GM19238 (cell line): ENCODE data around the gene PLCG1.

Source experiments
- DNase-seq: peaks from one replicate; pipeline ENCODE4 v3.0.0; 2011; ENCODE audit warnings: low spot score; ENCODE audit not compliant: insufficient read length

The PLCG1 gene

GRCh38 chr20:41142245-41142644 lies 4.9 kb downstream of the PLCG1 start:
- DNase-seq: no peak

GRCh38 chr20:41142919-41143318 lies 5.6 kb downstream of the PLCG1 start:
- no peak for DNase-seq

GRCh38 chr20:41143354-41143753 lies 6.0 kb downstream of the PLCG1 start:
- DNase-seq: no peak

- no peak for DNase-seq
Observed at GRCh38 chr20:41145317-41145716, 8.0 kb downstream of the PLCG1 start.

GRCh38 chr20:41145821-41146620 lies 8.7 kb downstream of the PLCG1 start:
- DNase-seq: no peak

GRCh38 chr20:41147767-41148191 lies 10.4 kb downstream of the PLCG1 start:
- no peak for DNase-seq

- DNase-seq: no peak
Observed at GRCh38 chr20:41148942-41149341, 11.6 kb downstream of the PLCG1 start.

GRCh38 chr20:41150664-41151063 lies 13.3 kb downstream of the PLCG1 start:
- DNase-seq: no peak

GRCh38 chr20:41151134-41151869 lies 14.0 kb downstream of the PLCG1 start:
- no peak for DNase-seq

- DNase-seq: no peak
Observed at GRCh38 chr20:41152108-41152757, 14.9 kb downstream of the PLCG1 start.

GRCh38 chr20:41154436-41155176 lies 17.3 kb downstream of the PLCG1 start:
- no peak for DNase-seq

GRCh38 chr20:41155261-41155660 lies 17.9 kb downstream of the PLCG1 start:
- DNase-seq: no peak

- no peak for DNase-seq
Observed at GRCh38 chr20:41158082-41158625, 20.8 kb downstream of the PLCG1 start.

- no peak for DNase-seq
Observed at GRCh38 chr20:41159547-41159946, 22.2 kb downstream of the PLCG1 start.

- no peak for DNase-seq
Observed at GRCh38 chr20:41160686-41161085, 23.3 kb downstream of the PLCG1 start.

- no peak for DNase-seq
Observed at GRCh38 chr20:41161886-41162285, 24.5 kb downstream of the PLCG1 start.

GRCh38 chr20:41162396-41162795 lies 25.1 kb downstream of the PLCG1 start:
- no peak for DNase-seq

GRCh38 chr20:41163821-41164220 lies 26.5 kb downstream of the PLCG1 start:
- no peak for DNase-seq

- DNase-seq: no peak
Observed at GRCh38 chr20:41165001-41165882, 27.9 kb downstream of the PLCG1 start.
